Astrocyte (in vitro differentiated cells and primary cell): ENCODE data around the gene COA4.

Source experiments
- EZH2 ChIP-seq: IDR thresholded peaks from 2 replicates; pipeline ENCODE4 v1.6.1; 2012; ENCODE audit warnings: mild to moderate bottlenecking, low read length, inconsistent platforms; ENCODE audit not compliant: insufficient read depth
- TF ChIP-seq, protein P1 (sequence below): IDR thresholded peaks from 2 replicates; pipeline ENCODE4 v1.5.1; 2011; ENCODE audit warnings: low read depth, mild to moderate bottlenecking, inconsistent platforms, low read length, moderate library complexity; ENCODE audit not compliant: insufficient read depth

DNA sequence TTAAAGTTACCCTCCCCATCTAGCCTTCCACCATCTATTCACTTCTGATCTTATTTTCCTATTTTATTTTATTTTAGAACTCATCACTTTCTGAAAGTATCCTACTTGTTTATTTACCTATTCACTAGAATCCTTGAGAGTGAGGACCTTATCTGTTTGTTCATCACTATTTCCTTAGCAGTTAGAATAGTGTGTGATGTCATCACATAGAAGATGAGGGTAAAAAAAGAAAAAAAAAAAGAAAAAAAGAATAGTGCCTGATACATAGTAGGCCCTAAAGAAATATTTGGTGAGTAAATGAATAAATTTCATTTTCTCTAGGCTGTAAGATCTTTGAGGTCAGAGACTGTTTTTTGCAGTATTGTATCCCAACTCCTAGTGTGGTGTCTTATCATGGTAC is 36.8 kb upstream of the COA4 start:
- TF ChIP-seq, protein P1, sequence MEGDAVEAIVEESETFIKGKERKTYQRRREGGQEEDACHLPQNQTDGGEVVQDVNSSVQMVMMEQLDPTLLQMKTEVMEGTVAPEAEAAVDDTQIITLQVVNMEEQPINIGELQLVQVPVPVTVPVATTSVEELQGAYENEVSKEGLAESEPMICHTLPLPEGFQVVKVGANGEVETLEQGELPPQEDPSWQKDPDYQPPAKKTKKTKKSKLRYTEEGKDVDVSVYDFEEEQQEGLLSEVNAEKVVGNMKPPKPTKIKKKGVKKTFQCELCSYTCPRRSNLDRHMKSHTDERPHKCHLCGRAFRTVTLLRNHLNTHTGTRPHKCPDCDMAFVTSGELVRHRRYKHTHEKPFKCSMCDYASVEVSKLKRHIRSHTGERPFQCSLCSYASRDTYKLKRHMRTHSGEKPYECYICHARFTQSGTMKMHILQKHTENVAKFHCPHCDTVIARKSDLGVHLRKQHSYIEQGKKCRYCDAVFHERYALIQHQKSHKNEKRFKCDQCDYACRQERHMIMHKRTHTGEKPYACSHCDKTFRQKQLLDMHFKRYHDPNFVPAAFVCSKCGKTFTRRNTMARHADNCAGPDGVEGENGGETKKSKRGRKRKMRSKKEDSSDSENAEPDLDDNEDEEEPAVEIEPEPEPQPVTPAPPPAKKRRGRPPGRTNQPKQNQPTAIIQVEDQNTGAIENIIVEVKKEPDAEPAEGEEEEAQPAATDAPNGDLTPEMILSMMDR = no peak
- no peak for TF ChIP-seq EZH2
